ENCODE results near the gene PARVG. TPM values are rescaled to one million over a fixed set of nuclear protein-coding genes. Genes with fewer than 3 reads are reported as not detected.

PARVG gene
- total RNA-seq, 4 donors from 2014 or later = 18.4 to 304 (median 33.8) TPM

DNA sequence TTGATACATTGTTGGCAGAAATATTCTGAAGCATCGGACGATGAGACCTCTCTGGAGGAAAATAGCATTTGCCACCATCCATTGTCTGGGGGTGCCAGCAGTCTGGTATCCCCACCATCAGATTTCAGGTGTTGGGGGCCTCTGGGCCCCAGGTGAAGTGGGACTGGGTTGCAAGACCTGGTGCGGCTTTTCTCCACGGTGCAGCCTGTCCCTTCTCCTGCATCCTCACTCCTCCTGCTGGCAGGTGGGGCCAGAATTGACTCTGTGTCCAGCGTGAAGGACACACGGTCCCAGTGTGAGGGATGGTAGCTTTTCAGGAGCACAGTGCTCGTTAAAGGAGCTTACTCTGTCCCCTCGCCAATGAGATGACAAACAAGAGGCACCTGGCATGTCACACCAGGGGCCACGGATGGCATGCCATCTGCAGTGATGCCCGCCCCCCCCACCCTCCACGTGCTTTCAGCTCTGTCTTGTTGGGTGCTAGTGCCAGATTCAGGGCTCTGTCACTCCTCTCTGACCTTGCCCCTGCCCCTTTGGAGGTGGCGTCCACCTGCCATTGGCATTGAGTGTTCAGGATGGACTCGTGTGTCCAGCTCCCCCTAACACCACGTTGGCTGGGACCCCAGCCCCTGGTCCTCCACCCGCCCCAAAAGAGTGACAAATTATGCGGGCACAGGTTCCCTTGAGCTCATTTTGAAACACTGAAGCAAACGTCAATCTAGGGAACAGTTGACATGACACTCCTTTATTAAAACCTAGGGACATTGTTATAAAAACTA is 62.4 kb downstream of the PARVG start:
- Histone ChIP-seq H3K27me3 (no peaks in the 10 kb centered on the region), H3K27ac (no peak overlapping the region), H3K4me1 (no peaks in the 10 kb centered on the region), H3K4me3 (no peak overlapping the region), H3K9me3 (no peaks in the 10 kb centered on the region), H3K36me3 (no peaks in the 10 kb centered on the region)
- no peak for DNase-seq
- TF ChIP-seq POLR2A (IDR thresholded peaks at IDR 0.05) (no peak), CTCF (IDR thresholded peaks at IDR 0.05) (no peak)

DNA sequence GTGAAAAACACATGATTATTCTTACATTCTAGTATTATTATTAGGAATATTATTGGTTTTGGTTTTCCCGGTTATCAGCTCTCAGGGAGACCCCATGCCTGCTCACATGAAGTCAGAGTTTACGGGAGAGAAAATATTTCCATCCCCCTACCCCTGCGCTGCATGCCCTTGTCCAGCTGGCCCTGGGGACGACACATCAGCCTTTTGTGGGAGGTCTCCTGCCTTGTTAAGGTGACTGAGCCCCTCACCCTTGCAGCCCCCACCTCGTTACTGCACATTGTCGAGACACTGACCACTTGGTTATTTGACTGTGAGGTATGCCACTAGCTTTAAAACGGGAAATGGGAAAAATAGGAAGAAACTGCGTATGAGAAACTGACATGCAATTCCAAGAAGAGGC is 63.0 kb downstream of the PARVG start:
- TF ChIP-seq POLR2A (IDR thresholded peaks at IDR 0.05) = no peak
- no peak for TF ChIP-seq CTCF (IDR thresholded peaks at IDR 0.05)
- DNase-seq = no peak

DNA sequence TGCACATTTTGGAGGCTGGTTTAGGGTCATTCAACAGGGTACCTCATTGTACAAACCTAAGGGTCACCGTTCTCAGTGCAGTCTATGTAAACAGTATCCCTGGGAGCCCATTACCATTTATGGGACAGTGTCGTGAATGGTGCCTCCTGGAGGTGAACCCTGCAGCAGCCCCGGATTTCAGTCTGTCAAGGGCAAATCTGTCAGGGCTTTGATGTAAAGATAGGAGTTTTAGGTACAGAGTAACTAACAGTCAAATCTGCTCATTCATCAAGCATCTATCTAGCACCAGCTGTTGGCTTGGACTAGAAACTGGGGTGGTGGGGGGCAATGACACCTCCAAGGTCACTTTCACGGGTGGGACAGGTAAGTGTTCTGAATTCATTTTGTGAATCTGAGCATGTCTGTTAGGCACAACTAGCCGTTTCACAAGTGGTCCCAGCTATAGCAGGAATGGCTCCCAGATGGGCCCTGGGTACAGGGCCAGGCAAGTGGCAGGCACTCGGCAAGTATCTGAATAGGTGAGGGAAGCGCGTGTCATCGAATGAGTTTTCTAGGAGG is 63.6 kb downstream of the PARVG start:
- Histone ChIP-seq H3K36me3 (no peaks in the 10 kb centered on the region), H3K27ac (no peak overlapping the region), H3K27me3 (no peaks in the 10 kb centered on the region), H3K4me1 (no peaks in the 10 kb centered on the region), H3K9me3 (peaks cover 0 to 1% (median under 1%) of the 10 kb centered on the region in 4 donors), H3K4me3 (no peak overlapping the region)
- DNase-seq = no peak
- TF ChIP-seq CTCF (IDR thresholded peaks at IDR 0.05) = no peak
- TF ChIP-seq POLR2A (IDR thresholded peaks at IDR 0.05) = no peak

More for the DNA sequence above, 63.0 kb downstream of the PARVG start:
- H3K27me3 ChIP-seq = no peaks in the 10 kb centered on the region
- no peaks in the 10 kb centered on the region for H3K4me1 ChIP-seq
- H3K4me3 ChIP-seq = no peak overlapping the region
- no peaks in the 10 kb centered on the region for H3K36me3 ChIP-seq
- no peaks in the 10 kb centered on the region for H3K9me3 ChIP-seq
- H3K27ac ChIP-seq = no peak overlapping the region

- DNase-seq = no peak
- Histone ChIP-seq H3K4me3 (no peak overlapping the region), H3K27me3 (no peaks in the 10 kb centered on the region), H3K36me3 (no peaks in the 10 kb centered on the region), H3K4me1 (no peaks in the 10 kb centered on the region), H3K9me3 (peaks cover 0 to 8% (median 2%) of the 10 kb centered on the region in 4 donors), H3K27ac (no peak overlapping the region)
- TF ChIP-seq POLR2A (IDR thresholded peaks at IDR 0.05) = no peak
- no peak for TF ChIP-seq CTCF (IDR thresholded peaks at IDR 0.05)
Measured at GRCh38 chr22:44245438-44245837, 64.7 kb downstream of the PARVG start.

DNA sequence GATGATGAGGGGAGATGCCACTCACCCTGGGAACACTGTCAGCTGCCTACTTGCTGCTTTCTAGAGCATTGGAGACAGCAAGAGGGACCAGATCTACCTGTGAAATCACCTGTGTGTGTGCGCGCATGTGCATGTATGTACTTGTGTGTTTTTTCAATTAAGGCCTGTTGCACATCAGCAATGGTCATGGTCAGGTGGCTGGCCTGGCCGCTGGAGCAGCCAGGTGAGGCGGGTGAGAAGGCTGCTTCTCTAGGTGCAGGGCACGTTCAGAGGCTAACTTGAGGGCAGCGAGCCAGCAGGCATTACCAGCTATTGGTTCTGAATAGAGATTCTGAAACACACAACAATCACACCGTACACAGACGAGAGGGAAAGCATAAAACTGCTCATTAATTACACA is 65.1 kb downstream of the PARVG start:
- TF ChIP-seq CTCF (IDR thresholded peaks at IDR 0.05) (no peak), POLR2A (IDR thresholded peaks at IDR 0.05) (no peak)
- no peak for DNase-seq
- Histone ChIP-seq H3K27ac (no peak overlapping the region), H3K9me3 (peaks cover 0 to 8% (median 2%) of the 10 kb centered on the region in 4 donors), H3K4me1 (no peaks in the 10 kb centered on the region), H3K36me3 (no peaks in the 10 kb centered on the region), H3K27me3 (no peaks in the 10 kb centered on the region), H3K4me3 (no peak overlapping the region)
